HepG2 (cell line): ENCODE measurements around the gene EEA1. TPM values are rescaled to one million over a fixed set of nuclear protein-coding genes. Genes with fewer than 3 reads are reported as not detected.

Experiments used
- ATAC-seq: fragments of 200-7000 bp; cut with Tn5 transposase; 3 replicates; pipeline ENCODE4 v1.9.1; 2020; ENCODE audit warnings: mild to moderate bottlenecking, moderate library complexity
- BruUV-seq: library from RNA; stranded (reverse); fragments of 400-500 nt; replicated peaks from 2 replicates; lab custom pipeline; 2021; lab: Mats Ljungman, UMichigan
- CTCF ChIA-PET: fragments of 300-600 bp; formaldehyde crosslinking; extraction: SDS; loops from one replicate; lab custom pipeline; 2021; ENCODE audit warnings: low total read pairs, inconsistent platforms, low intra/inter-chr PET ratio; lab: Yijun Ruan, JAX
- POLR2A ChIA-PET: fragments of 350-600 bp; sonication (Branson Sonifier 250); formaldehyde crosslinking; loops from one replicate; lab custom pipeline; 2020; ENCODE audit warnings: antibody characterized with exemption, inconsistent platforms; lab: Yijun Ruan, JAX
- DNase-seq: peaks from one replicate; pipeline ENCODE4 v3.0.0-alpha.2; 2015; ENCODE audit warnings: low spot score
- FAIRE-seq: peaks from 3 replicates; lab custom pipeline; 2011; peaks lifted over from hg19 to GRCh38; lab: Jason Lieb, UNC
- H2AFZ ChIP-seq: one replicate; pipeline ENCODE4 v1.6.1; 2011; ENCODE audit warnings: low read length, inconsistent platforms
- H3K27ac ChIP-seq: fragments of 300-600 bp; 3 replicates; pipeline ENCODE4 v1.8.0; 2011; ENCODE audit warnings: mixed run types, mild to moderate bottlenecking, mixed read lengths, low read length, inconsistent platforms; ENCODE audit not compliant: insufficient read depth; ENCODE audit errors: extremely low read length
- H3K27me3 ChIP-seq, 2 experiments: fragments of 200-600 bp in 1 of 2; 2 replicates in 1 of 2; 3 replicates in 1 of 2; pipeline versions ENCODE4 v1.6.0 to v1.8.0; 2011; ENCODE audit warnings: low read length in 2 of 2, mild to moderate bottlenecking in 2 of 2, moderate library complexity in 2 of 2, inconsistent platforms in 1 of 2; ENCODE audit not compliant: insufficient read depth in 2 of 2, control insufficient read depth in 1 of 2
- H3K36me3 ChIP-seq, 2 experiments: fragments of 200-600 bp in 1 of 2; replicated peaks in 1 of 2; 2 replicates in 1 of 2; 3 replicates in 1 of 2; pipeline versions ENCODE4 v1.5.1 to v1.8.0; 2011; ENCODE audit warnings: low read length in 2 of 2, inconsistent platforms in 1 of 2; ENCODE audit not compliant: insufficient read depth in 2 of 2, control insufficient read depth in 1 of 2
- H3K4me1 ChIP-seq: 2 replicates; pipeline ENCODE4 v1.5.1; 2012; ENCODE audit warnings: low read length, inconsistent platforms; ENCODE audit not compliant: insufficient read depth
- H3K4me2 ChIP-seq: 2 replicates; pipeline ENCODE4 v1.6.0; 2011; ENCODE audit warnings: low read depth, low read length, inconsistent platforms
- H3K4me3 ChIP-seq, 3 experiments: fragments of 200-600 bp in 1 of 3; sonication (generic), shearing (Covaris generic) in 1 of 3; replicated peaks in 1 of 3; 2 replicates each; pipeline ENCODE4 v1.5.1; 2011 to 2016; ENCODE audit warnings: low read length in 3 of 3, inconsistent platforms in 2 of 3, low read depth in 2 of 3, mild to moderate bottlenecking in 2 of 3, control low read depth in 1 of 3, mixed read lengths in 1 of 3; ENCODE audit not compliant: insufficient read depth in 1 of 3
- H3K79me2 ChIP-seq: one replicate; pipeline ENCODE4 v1.6.1; 2011; ENCODE audit warnings: low read length, inconsistent platforms; ENCODE audit not compliant: insufficient read depth
- H3K9ac ChIP-seq: 2 replicates; pipeline ENCODE4 v1.6.0; 2011; ENCODE audit warnings: mild to moderate bottlenecking, low read depth, low read length, inconsistent platforms; ENCODE audit not compliant: insufficient read depth
- H3K9me3 ChIP-seq: 2 replicates; pipeline ENCODE4 v1.5.1; 2012; ENCODE audit warnings: mild to moderate bottlenecking, low read length
- H4K20me1 ChIP-seq: 2 replicates; pipeline ENCODE4 v1.6.0; 2011; ENCODE audit warnings: inconsistent platforms, mild to moderate bottlenecking, low read length, moderate library complexity; ENCODE audit not compliant: insufficient read depth
- DMAP1 ChIP-seq: IDR thresholded peaks from 2 replicates; pipeline ENCODE4 v1.6.1; 2016
- FOXO4 ChIP-seq: sonication (generic); formaldehyde crosslinking; conservative IDR thresholded peaks from 2 replicates; pipeline ENCODE4 v1.8.1; 2023; ENCODE audit warnings: missing genetic modification reagents
- HNRNPL ChIP-seq: fragments of 200-400 bp; formaldehyde crosslinking; IDR thresholded peaks from 2 replicates; pipeline ENCODE4 v1.6.1; 2017; ENCODE audit warnings: mild to moderate bottlenecking, low read depth, low read length
- PITX1 ChIP-seq: sonication (generic); formaldehyde crosslinking; IDR thresholded peaks from 2 replicates; pipeline ENCODE4 v1.5.1; 2020; ENCODE audit warnings: mild to moderate bottlenecking, missing genetic modification reagents
- POLR2AphosphoS2 ChIP-seq: IDR thresholded peaks from 2 replicates; pipeline ENCODE4 v1.6.1; 2011; ENCODE audit warnings: low read depth, low read length, improper control_type of control experiment
- REL ChIP-seq: sonication (generic); formaldehyde crosslinking; conservative IDR thresholded peaks from 2 replicates; pipeline ENCODE4 v1.8.0; 2022; ENCODE audit warnings: mild to moderate bottlenecking, missing genetic modification reagents, moderate library complexity
- ZMYM3 ChIP-seq: sonication (generic); formaldehyde crosslinking; IDR thresholded peaks from 2 replicates; pipeline ENCODE4 v1.5.1; 2020; ENCODE audit warnings: mild to moderate bottlenecking, missing genetic modification reagents
- ZNF138 ChIP-seq: sonication (generic); formaldehyde crosslinking; IDR thresholded peaks from 2 replicates; pipeline ENCODE4 v1.5.0; 2020; ENCODE audit warnings: mild to moderate bottlenecking, low read depth, missing genetic modification reagents
- ZNF672 ChIP-seq: sonication (generic); formaldehyde crosslinking; IDR thresholded peaks from 2 replicates; pipeline ENCODE4 v1.8.1; 2022; ENCODE audit warnings: missing genetic modification reagents
- WGBS: methylation state at CpG from one replicate; pipeline ENCODE4 v1.1.6; 2017; ENCODE audit warnings: low lambda C conversion rate; 5-methylcytosine and 5-hydroxymethylcytosine counted together
- in situ Hi-C: cut with HindIII; loops from 2 replicates; pipeline ENCODE4 v1.10.0; 2017; ENCODE audit warnings: low pct_unique_long_range_greater_than_20kb; ENCODE audit not compliant: extremely low pct_ligation_motif_present
- intact Hi-C: fragments of 100-400 bp; cut with micrococcal nuclease; formaldehyde crosslinking; loops from one replicate; pipeline ENCODE4 v1.10.0; 2022; ENCODE audit not compliant: unreplicated experiment
- polyA plus RNA-seq, 8 experiments: library from polyadenylated mRNA; depleted of rRNA in 3 of 8; stranded (reverse) in 7 of 8; unstranded in 1 of 8; fragments of >200 nt; fragmentation: Illumina TruSeq in 4 of 8; extraction: Trizol in 4 of 8; gene quantifications; 2 replicates each; pipeline versions ENCODE4 v1.2.1 to v1.2.3, GENCODE V29; 2011 to 2016; ENCODE audit warnings: low read depth in 4 of 8, missing spikeins in 1 of 8, mixed read lengths in 1 of 8; ENCODE audit not compliant: insufficient read depth in 1 of 8
- total RNA-seq, 5 experiments: library from RNA; depleted of rRNA; stranded (reverse); fragments of >200 nt; fragmentation: Illumina TruSeq; extraction: Trizol; gene quantifications; 2 replicates each; pipeline ENCODE4 v1.2.3, GENCODE V29; 2016; ENCODE audit warnings: low read depth in 1 of 5
- TF ChIP-seq, protein P1 (sequence below): sonication (generic); formaldehyde crosslinking; IDR thresholded peaks from 2 replicates; pipeline ENCODE4 v1.5.0; 2020; ENCODE audit warnings: missing genetic modification reagents, mild to moderate bottlenecking, borderline replicate concordance
- TF ChIP-seq, protein P2 (sequence below): sonication (generic); formaldehyde crosslinking; IDR thresholded peaks from 2 replicates; pipeline ENCODE4 v1.4.0; 2020; ENCODE audit warnings: missing genetic modification reagents, borderline replicate concordance
- TF ChIP-seq, protein P3 (sequence below): sonication (generic); formaldehyde crosslinking; IDR thresholded peaks from 2 replicates; pipeline ENCODE4 v1.4.0; 2020; ENCODE audit warnings: missing genetic modification reagents
- TF ChIP-seq, protein P4 (sequence below): sonication (generic); formaldehyde crosslinking; conservative IDR thresholded peaks from 2 replicates; pipeline ENCODE4 v1.8.0; 2022; ENCODE audit warnings: missing genetic modification reagents

Gene EEA1
- total and polyA plus RNA-seq, 2 of the 13 experiments (the other 11 are each of a cell fraction or from before 2014, with no cell fraction given), result 5.0 to 19.3 TPM

DNA sequence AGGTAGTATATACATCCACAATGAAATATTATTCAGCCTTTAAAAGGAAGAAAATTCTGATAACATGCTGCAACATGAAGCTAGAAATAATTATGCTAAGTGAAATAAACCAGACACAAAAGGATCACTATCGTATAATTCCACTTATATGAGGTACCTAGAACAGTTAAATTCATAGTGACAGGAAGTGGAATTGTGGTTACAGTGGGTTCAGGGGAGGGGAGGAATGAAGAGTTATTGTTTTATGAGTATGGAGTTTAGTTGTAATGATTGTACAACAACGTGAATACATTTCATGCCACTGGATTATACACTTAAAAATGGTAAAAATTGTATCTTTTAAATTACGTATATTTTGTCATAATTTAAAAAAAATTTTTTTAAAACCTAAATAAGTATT is 21.0 kb downstream of the EEA1 start:
- BruUV-seq, result no TSS peak
- TF ChIP-seq PITX1 (CRISPR knock-in tag), result no peak
- no peak for TF ChIP-seq ZMYM3 (CRISPR knock-in tag)
- TF ChIP-seq, protein P1, sequence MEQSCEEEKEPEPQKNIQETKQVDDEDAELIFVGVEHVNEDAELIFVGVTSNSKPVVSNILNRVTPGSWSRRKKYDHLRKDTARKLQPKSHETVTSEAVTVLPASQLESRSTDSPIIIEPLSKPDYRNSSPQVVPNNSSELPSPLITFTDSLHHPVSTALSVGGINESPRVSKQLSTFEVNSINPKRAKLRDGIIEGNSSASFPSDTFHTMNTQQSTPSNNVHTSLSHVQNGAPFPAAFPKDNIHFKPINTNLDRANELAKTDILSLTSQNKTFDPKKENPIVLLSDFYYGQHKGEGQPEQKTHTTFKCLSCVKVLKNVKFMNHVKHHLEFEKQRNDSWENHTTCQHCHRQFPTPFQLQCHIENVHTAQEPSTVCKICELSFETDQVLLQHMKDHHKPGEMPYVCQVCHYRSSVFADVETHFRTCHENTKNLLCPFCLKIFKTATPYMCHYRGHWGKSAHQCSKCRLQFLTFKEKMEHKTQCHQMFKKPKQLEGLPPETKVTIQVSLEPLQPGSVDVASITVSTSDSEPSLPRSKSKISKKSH (CRISPR knock-in tag), result no peak
- no peak for TF ChIP-seq HNRNPL
- TF ChIP-seq, protein P2, sequence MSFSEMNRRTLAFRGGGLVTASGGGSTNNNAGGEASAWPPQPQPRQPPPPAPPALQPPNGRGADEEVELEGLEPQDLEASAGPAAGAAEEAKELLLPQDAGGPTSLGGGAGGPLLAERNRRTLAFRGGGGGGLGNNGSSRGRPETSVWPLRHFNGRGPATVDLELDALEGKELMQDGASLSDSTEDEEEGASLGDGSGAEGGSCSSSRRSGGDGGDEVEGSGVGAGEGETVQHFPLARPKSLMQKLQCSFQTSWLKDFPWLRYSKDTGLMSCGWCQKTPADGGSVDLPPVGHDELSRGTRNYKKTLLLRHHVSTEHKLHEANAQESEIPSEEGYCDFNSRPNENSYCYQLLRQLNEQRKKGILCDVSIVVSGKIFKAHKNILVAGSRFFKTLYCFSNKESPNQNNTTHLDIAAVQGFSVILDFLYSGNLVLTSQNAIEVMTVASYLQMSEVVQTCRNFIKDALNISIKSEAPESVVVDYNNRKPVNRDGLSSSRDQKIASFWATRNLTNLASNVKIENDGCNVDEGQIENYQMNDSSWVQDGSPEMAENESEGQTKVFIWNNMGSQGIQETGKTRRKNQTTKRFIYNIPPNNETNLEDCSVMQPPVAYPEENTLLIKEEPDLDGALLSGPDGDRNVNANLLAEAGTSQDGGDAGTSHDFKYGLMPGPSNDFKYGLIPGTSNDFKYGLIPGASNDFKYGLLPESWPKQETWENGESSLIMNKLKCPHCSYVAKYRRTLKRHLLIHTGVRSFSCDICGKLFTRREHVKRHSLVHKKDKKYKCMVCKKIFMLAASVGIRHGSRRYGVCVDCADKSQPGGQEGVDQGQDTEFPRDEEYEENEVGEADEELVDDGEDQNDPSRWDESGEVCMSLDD (CRISPR knock-in tag), result no peak
- no peak for TF ChIP-seq ZNF672 (CRISPR knock-in tag)
- TF ChIP-seq POLR2AphosphoS2, result no peak
- TF ChIP-seq DMAP1, result no peak
- no peak for TF ChIP-seq REL (CRISPR knock-in tag)
- TF ChIP-seq ZNF138 (CRISPR knock-in tag), result no peak
- no peak for TF ChIP-seq FOXO4 (CRISPR knock-in tag)
- TF ChIP-seq, protein P3, sequence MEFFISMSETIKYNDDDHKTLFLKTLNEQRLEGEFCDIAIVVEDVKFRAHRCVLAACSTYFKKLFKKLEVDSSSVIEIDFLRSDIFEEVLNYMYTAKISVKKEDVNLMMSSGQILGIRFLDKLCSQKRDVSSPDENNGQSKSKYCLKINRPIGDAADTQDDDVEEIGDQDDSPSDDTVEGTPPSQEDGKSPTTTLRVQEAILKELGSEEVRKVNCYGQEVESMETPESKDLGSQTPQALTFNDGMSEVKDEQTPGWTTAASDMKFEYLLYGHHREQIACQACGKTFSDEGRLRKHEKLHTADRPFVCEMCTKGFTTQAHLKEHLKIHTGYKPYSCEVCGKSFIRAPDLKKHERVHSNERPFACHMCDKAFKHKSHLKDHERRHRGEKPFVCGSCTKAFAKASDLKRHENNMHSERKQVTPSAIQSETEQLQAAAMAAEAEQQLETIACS, result no peak
- TF ChIP-seq, protein P4, sequence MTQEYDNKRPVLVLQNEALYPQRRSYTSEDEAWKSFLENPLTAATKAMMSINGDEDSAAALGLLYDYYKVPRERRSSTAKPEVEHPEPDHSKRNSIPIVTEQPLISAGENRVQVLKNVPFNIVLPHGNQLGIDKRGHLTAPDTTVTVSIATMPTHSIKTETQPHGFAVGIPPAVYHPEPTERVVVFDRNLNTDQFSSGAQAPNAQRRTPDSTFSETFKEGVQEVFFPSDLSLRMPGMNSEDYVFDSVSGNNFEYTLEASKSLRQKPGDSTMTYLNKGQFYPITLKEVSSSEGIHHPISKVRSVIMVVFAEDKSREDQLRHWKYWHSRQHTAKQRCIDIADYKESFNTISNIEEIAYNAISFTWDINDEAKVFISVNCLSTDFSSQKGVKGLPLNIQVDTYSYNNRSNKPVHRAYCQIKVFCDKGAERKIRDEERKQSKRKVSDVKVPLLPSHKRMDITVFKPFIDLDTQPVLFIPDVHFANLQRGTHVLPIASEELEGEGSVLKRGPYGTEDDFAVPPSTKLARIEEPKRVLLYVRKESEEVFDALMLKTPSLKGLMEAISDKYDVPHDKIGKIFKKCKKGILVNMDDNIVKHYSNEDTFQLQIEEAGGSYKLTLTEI (CRISPR knock-in tag), result no peak
- TF ChIP-seq, all 625 proteins: peak for 0
- POLR2A ChIA-PET, result no interaction called here
- 96% methylated on average over 3 of the region's 3 CpGs for WGBS
- no peaks in the 10 kb centered on the region; a peak in 1 of 5 replicates for H3K36me3 ChIP-seq
- no peak overlapping the region for H3K9ac ChIP-seq
- in situ Hi-C loops, result no loop called here
- H3K4me3 ChIP-seq, result no peak overlapping the region
- DNase-seq (no peak), FAIRE-seq (no peak), ATAC-seq (no peak)
- H3K27me3 ChIP-seq, result no peaks in the 10 kb centered on the region
- CTCF ChIA-PET, result no interaction called here
- H3K4me1 ChIP-seq, result no peaks in the 10 kb centered on the region
- intact Hi-C loops, result no loop called here
- H3K79me2 ChIP-seq, result peaks cover 82% of the 10 kb centered on the region
- H3K9me3 ChIP-seq, result peaks cover 9% of the 10 kb centered on the region; the same call in 1 of the 2 replicates
- no peak overlapping the region for H2AFZ ChIP-seq
- H3K27ac ChIP-seq, result no peak overlapping the region
- H4K20me1 ChIP-seq, result no peaks in the 10 kb centered on the region
- H3K4me2 ChIP-seq, result no peak overlapping the region
